ENCODE results near the gene KIF25.

DNA sequence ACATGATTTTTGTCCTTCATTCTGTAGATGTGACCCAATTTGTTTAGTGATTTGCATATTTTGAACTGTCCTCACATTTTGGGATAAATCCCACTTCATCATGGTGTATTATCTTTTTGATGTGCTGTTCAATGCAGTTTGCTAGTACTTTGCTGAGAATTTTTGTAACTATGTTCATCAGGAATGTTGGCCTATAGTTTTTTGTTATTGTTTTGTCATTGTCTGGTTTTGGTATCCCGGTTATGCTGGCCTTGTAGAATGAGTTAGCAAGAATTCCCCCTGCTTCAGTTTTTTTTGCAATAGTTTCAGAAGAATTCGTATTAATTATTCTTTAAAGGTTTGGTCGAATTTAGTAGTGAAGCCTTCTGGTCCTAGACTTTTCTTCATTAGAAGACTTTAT lies 11.9 kb downstream of the KIF25 start:
- TF ChIP-seq, protein P1, sequence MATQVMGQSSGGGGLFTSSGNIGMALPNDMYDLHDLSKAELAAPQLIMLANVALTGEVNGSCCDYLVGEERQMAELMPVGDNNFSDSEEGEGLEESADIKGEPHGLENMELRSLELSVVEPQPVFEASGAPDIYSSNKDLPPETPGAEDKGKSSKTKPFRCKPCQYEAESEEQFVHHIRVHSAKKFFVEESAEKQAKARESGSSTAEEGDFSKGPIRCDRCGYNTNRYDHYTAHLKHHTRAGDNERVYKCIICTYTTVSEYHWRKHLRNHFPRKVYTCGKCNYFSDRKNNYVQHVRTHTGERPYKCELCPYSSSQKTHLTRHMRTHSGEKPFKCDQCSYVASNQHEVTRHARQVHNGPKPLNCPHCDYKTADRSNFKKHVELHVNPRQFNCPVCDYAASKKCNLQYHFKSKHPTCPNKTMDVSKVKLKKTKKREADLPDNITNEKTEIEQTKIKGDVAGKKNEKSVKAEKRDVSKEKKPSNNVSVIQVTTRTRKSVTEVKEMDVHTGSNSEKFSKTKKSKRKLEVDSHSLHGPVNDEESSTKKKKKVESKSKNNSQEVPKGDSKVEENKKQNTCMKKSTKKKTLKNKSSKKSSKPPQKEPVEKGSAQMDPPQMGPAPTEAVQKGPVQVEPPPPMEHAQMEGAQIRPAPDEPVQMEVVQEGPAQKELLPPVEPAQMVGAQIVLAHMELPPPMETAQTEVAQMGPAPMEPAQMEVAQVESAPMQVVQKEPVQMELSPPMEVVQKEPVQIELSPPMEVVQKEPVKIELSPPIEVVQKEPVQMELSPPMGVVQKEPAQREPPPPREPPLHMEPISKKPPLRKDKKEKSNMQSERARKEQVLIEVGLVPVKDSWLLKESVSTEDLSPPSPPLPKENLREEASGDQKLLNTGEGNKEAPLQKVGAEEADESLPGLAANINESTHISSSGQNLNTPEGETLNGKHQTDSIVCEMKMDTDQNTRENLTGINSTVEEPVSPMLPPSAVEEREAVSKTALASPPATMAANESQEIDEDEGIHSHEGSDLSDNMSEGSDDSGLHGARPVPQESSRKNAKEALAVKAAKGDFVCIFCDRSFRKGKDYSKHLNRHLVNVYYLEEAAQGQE (IDR thresholded peaks at IDR 0.05; ENCODE audit: borderline replicate concordance) = no peak
- TF ChIP-seq RAD21 (conservative IDR thresholded peaks at IDR 0.05) (no peak), EZH2 (IDR thresholded peaks at IDR 0.05; ENCODE audit: borderline replicate concordance, insufficient read depth, low read length, poor library complexity, severe bottlenecking) (no peak), TAF1 (IDR thresholded peaks at IDR 0.05; ENCODE audit: low read depth) (no peak), SMC3 (conservative IDR thresholded peaks at IDR 0.05; ENCODE audit: poor library complexity) (no peak), POLR2AphosphoS5 (IDR thresholded peaks at IDR 0.05) (no peak), EP300 (conservative IDR thresholded peaks at IDR 0.05; ENCODE audit: poor library complexity, severe bottlenecking) (no peak)
- TF ChIP-seq, protein P2, sequence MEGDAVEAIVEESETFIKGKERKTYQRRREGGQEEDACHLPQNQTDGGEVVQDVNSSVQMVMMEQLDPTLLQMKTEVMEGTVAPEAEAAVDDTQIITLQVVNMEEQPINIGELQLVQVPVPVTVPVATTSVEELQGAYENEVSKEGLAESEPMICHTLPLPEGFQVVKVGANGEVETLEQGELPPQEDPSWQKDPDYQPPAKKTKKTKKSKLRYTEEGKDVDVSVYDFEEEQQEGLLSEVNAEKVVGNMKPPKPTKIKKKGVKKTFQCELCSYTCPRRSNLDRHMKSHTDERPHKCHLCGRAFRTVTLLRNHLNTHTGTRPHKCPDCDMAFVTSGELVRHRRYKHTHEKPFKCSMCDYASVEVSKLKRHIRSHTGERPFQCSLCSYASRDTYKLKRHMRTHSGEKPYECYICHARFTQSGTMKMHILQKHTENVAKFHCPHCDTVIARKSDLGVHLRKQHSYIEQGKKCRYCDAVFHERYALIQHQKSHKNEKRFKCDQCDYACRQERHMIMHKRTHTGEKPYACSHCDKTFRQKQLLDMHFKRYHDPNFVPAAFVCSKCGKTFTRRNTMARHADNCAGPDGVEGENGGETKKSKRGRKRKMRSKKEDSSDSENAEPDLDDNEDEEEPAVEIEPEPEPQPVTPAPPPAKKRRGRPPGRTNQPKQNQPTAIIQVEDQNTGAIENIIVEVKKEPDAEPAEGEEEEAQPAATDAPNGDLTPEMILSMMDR (IDR thresholded peaks at IDR 0.05; ENCODE audit: poor library complexity, severe bottlenecking) = no peak
